CD4-positive, alpha-beta T cell treated with Interleukin-4 for 4 hours (primary cell): ENCODE results near the gene RAVER1.
"Not testable (repeated sequence)": the region's sequence is repeated elsewhere in the genome, so short reads cannot be mapped to it uniquely, and the experiment has no call there.

Experiments
- DNase-seq: peaks from one replicate; pipeline ENCODE4 v3.0.0-alpha.2; 2020

Gene RAVER1

GRCh38 chr19:10332965-10333757 is at the start of gene RAVER1:
Gene RAVER1 (minus strand): TSS chr19:10333529. CDS start chr19:10333507, 22 bp downstream.
- DNase-seq: peak; percentile 97

GRCh38 chr19:10383223-10383499 is 49.8 kb upstream of the RAVER1 start:
- not testable (repeated sequence) for DNase-seq

GRCh38 chr19:10380313-10381102 is 47.2 kb upstream of the RAVER1 start, which contains the start of gene TYK2:
Gene TYK2 (minus strand): TSS chr19:10380572. CDS start chr19:10378406, 2,166 bp downstream.
- DNase-seq: peak; percentile 97

GRCh38 chr19:10379880-10380312 is 46.6 kb upstream of the RAVER1 start:
- DNase-seq: no peak

- DNase-seq: no peak
These were observed 44.8 kb upstream of the RAVER1 start for GRCh38 chr19:10378124-10378523.

GRCh38 chr19:10377140-10377640 is 43.9 kb upstream of the RAVER1 start:
- DNase-seq: not testable (repeated sequence)

GRCh38 chr19:10374931-10375330 is 41.6 kb upstream of the RAVER1 start:
- no peak for DNase-seq

GRCh38 chr19:10372690-10373089 is 39.4 kb upstream of the RAVER1 start:
- DNase-seq: no peak

- no peak for DNase-seq
These were observed 34.9 kb upstream of the RAVER1 start for GRCh38 chr19:10368101-10368803.

- not testable (repeated sequence) for DNase-seq
These were observed 33.7 kb upstream of the RAVER1 start for GRCh38 chr19:10366950-10367512.

GRCh38 chr19:10365518-10365917 is 32.2 kb upstream of the RAVER1 start:
- no peak for DNase-seq

GRCh38 chr19:10364644-10365043 is 31.3 kb upstream of the RAVER1 start:
- DNase-seq: no peak

GRCh38 chr19:10363789-10364281 is 30.5 kb upstream of the RAVER1 start:
- DNase-seq: no peak

GRCh38 chr19:10362259-10362658 is 28.9 kb upstream of the RAVER1 start:
- no peak for DNase-seq

GRCh38 chr19:10361569-10362011 is 28.3 kb upstream of the RAVER1 start:
- no peak for DNase-seq

- DNase-seq: no peak
These were observed 23.1 kb upstream of the RAVER1 start for GRCh38 chr19:10356431-10356830.

- DNase-seq: no peak
These were observed 20.6 kb upstream of the RAVER1 start for GRCh38 chr19:10353793-10354391.

GRCh38 chr19:10352764-10353671 is 19.7 kb upstream of the RAVER1 start:
- no peak for DNase-seq

- no peak for DNase-seq
These were observed 13.2 kb upstream of the RAVER1 start for GRCh38 chr19:10346509-10346908.

- DNase-seq: no peak
These were observed 11.5 kb upstream of the RAVER1 start for GRCh38 chr19:10344780-10345179.

- no peak for DNase-seq
These were observed 10.2 kb upstream of the RAVER1 start for GRCh38 chr19:10343495-10343894.
